Measurements from ENCODE around the gene SH3PXD2B.

Gene SH3PXD2B

DNA sequence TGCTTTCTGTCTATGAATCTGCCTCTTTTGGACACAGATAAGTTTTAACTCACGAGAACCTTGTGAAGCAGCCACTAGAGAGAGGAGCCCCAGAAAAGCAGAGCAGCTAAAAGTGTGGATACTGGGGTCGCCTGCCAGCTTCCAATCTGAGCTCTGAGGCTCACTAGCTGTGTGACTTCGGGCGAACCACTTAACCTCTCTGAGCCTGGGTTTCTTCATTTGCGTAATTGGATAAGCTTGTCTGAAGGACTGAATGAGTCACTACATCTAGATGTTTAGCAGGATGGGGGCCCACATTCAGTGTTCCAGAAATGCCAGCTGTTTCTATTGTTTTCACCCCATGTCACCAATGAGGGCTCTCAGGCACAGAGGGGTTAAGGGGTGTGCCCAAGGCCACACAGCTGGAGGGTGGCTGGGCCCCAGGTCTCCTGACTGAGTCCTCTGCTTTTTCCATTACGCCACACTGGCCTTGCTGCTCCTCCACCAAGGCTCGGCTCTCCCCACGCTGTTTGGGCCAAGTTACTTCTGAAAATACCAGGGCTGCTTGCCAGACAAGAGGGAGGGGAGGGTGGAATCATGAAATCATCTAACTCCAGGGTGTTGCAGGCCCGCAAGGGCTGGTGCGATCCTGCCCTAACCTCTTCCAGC is 36.2 kb downstream of the SH3PXD2B start:
- H3K27ac ChIP-seq, result peak overlapping the region; percentile 96
- CTCF ChIA-PET, result interaction anchor here (0.7 to 4.1 kb wide), 2 partner anchors 34 to 1771 kb away, joined by 4 to 23 read pairs; no protein-coding TSS in a partner anchor
- peak; percentile 97 for DNase-seq (ENCODE audit: low spot score)
- POLR2A ChIA-PET (ENCODE audit: low non-redundant PET), result interaction anchor here (0.5 kb wide), 1 partner anchor 27 kb away, joined by 3 read pairs; no protein-coding TSS in a partner anchor
- TF ChIP-seq, protein P1, sequence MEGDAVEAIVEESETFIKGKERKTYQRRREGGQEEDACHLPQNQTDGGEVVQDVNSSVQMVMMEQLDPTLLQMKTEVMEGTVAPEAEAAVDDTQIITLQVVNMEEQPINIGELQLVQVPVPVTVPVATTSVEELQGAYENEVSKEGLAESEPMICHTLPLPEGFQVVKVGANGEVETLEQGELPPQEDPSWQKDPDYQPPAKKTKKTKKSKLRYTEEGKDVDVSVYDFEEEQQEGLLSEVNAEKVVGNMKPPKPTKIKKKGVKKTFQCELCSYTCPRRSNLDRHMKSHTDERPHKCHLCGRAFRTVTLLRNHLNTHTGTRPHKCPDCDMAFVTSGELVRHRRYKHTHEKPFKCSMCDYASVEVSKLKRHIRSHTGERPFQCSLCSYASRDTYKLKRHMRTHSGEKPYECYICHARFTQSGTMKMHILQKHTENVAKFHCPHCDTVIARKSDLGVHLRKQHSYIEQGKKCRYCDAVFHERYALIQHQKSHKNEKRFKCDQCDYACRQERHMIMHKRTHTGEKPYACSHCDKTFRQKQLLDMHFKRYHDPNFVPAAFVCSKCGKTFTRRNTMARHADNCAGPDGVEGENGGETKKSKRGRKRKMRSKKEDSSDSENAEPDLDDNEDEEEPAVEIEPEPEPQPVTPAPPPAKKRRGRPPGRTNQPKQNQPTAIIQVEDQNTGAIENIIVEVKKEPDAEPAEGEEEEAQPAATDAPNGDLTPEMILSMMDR (conservative IDR thresholded peaks at IDR 0.05; ENCODE audit: low read depth), result no peak

DNA sequence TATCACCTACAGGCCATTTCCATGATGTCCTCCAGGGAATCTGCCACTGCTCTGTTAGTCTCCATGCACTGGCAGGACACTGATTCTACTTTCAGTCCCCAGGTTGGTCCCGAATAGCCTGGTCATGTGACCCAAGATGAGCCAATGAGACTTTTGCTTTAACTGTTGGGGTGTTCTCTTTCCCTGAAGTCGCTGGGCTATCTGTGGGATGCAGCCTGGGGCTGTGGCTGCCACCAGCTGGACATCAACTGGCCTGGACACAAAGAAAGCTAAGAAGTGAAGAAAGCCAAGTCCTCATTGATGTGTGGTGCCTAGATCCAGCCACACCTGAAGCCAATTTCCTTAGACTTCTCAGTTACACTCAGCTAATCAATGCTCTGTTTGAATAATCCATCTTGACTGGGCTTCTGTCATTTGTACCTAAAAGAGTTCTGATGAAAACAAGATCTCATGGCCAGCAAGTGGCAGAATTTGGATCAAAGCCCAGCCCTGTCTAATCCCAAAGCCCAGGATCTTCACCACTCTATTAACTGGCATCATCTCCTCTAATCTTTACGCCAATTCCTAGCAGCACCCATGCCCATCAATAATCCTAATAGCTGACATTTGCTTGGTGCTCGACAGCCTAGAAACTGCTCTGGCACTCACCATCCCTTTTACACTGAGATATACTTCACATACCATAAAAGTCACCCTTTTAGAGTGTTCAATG is 37.0 kb downstream of the SH3PXD2B start:
- ChIA-PET CTCF (interaction anchor here (0.7 kb wide), 2 partner anchors 35 to 1772 kb away, joined by 4 read pairs; no protein-coding TSS in a partner anchor), POLR2A (ENCODE audit: low non-redundant PET) (no interaction called here)

DNA sequence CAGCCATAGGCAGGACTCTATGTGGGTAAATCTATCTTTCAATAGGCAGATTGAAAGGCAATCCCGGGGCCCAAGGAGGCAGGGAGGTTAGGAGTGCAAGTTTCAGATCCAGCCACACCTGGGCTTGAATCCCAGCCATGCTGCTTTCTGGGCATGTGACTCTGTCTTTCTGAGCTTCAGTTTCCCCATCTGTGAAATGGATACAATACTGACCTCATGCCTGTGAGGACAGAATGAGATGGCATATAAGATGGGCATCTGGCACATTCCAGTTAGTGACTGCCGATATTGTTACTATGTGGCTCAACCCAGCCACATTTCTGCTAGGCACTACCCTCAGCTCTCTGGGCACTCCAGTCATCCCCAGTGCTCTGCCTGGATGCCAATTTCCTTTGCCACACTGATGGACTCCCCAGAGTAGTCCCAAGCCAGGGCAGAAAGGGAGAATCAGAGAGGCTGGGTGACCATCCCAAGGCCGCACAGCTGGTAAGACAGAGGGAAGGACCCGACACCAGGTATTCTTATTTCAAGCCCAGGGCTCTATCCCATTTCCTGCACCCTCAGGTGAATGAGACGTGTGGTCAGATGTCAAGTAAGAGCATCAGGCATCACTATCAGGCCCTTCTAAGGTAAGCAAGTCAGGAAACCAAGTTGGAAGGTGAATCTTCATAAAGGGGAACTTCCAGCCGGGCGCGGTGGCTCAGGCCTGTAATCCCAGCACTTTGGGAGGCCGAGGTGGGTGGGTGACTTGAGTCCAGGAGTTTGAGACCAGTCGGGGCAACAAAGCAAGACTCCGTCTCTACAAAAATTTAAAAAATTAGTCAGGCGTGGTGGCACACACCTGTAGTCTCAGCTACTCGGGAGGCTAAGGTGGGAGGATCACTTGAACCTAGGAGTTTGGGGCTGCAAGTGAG is 38.7 kb downstream of the SH3PXD2B start:
- ChIA-PET POLR2A (ENCODE audit: low non-redundant PET) (no interaction called here), CTCF (interaction anchor here (0.8 to 1.5 kb wide), 2 partner anchors 35 to 64 kb away, joined by 4 to 9 read pairs; no protein-coding TSS in a partner anchor)
- TF ChIP-seq, protein P1 (conservative IDR thresholded peaks at IDR 0.05; ENCODE audit: low read depth), result no peak
- H3K27ac ChIP-seq, result peak overlapping the region; percentile 90
- no peak for DNase-seq (ENCODE audit: low spot score)

More for the DNA sequence above, 37.0 kb downstream of the SH3PXD2B start:
- no peak for DNase-seq (ENCODE audit: low spot score)
- H3K27ac ChIP-seq, result peak overlapping the region; percentile 96
- TF ChIP-seq, protein P1 (conservative IDR thresholded peaks at IDR 0.05; ENCODE audit: low read depth), result no peak

DNA sequence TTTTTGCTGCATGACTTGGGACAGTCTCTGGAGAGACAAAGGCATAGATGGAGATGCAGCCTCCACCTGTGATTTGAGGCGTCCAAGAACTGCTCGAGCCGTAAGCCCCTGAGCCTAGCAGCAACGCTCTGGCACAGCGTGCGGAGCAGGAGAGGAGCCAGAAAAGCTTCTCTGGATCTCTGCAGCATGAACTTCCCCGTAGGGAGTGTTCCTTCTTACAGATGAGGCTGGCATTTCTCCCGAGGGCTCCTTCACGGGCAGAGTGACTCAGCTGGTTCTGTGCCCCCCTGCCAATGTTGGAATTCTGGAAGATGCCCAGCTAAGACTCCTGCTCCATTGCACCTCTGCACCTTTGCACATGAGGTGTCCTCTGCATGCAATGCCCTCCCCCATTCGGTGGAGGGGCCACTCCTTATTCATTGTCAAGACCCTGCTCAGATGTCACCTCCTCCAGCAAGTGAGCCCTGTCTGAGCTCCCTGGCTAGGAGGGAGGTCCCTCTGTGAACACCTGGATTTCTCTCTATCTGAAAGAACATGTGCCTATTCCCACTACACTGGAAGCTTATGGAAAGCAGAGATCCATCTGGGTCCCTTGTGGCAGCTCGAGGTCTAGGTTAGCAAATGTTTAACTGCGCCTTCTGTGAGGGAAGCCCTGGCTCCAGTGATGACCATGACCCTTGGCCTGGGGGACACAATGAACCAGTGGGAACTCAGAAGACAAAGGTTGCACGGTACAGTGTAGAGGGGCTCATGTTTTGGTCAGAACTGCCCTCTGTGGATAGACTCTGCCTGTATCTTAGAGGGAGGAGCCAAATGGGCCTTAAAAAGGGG is 39.6 kb downstream of the SH3PXD2B start:
- peak overlapping the region; percentile 90 for H3K27ac ChIP-seq
- ChIA-PET POLR2A (ENCODE audit: low non-redundant PET) (interaction anchor here (0.6 kb wide), 1 partner anchor 38 kb away, joined by 5 read pairs; no protein-coding TSS in a partner anchor), CTCF (interaction anchor here (0.5 to 1.5 kb wide), 4 partner anchors 17 to 245 kb away, joined by 3 to 9 read pairs (median 4); no protein-coding TSS in a partner anchor)
- TF ChIP-seq, protein P1 (conservative IDR thresholded peaks at IDR 0.05; ENCODE audit: low read depth), result no peak
- DNase-seq (ENCODE audit: low spot score), result peak; percentile 55

DNA sequence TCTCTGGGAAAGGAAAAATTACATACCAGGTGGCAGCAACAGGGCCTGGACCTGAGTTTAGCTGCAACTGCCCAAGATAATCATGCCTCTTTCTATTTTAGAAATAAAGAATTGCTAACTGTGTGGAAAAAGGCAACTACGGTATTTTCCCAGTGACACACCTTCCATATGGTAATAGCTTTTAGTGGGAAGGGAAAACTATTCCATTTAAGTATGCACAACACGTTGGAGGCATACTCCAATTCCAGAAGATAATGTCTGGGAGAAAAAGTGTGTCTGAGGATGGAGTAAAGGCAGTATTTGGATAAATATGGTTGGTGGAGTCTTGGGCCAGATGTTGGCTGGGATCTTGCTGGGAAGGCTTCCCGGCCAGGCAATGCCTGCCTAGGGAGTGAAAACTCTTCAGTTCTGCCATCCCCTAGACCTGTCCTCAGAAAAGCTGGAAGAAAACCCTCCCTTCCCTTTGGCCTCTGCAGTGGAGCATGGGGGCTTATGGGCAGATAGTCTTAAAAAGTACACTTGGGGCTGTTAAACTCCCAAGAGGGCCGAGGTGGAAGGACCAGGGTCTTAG is 40.6 kb downstream of the SH3PXD2B start:
- TF ChIP-seq, protein P1 (conservative IDR thresholded peaks at IDR 0.05; ENCODE audit: low read depth), result no peak
- POLR2A ChIA-PET (ENCODE audit: low non-redundant PET), result no interaction called here
- H3K27ac ChIP-seq, result peak overlapping the region; percentile 90
- no peak for DNase-seq (ENCODE audit: low spot score)
- CTCF ChIA-PET, result interaction anchor here (0.7 to 1.5 kb wide), 3 partner anchors 18 to 37 kb away, joined by 3 to 9 read pairs (median 4); no protein-coding TSS in a partner anchor

Measured in RWPE1 (cell line).